Body of pancreas (tissue), 4 donors: ENCODE results near the gene COL23A1. TPM values are rescaled to one million over a fixed set of nuclear protein-coding genes. Genes with fewer than 3 reads are reported as not detected.

ENCODE experiments used
- ATAC-seq: fragments of 150-250 bp; one replicate; pipeline ENCODE4 v1.9.1; 2016
- DNase-seq, 4 donors: peaks; one replicate each; pipeline ENCODE4 v3.0.0-alpha.2; 2019
- H3K27ac ChIP-seq, 4 donors: fragments of 200-600 bp; sonication (generic); 1 replicate in 3 of 4; 2 replicates in 1 of 4; pipeline versions ENCODE4 v1.5.1 to v1.6.1; 2016 to 2019; ENCODE audit warnings: mild to moderate bottlenecking in 1 of 4, mixed read lengths in 1 of 4, moderate library complexity in 1 of 4
- H3K27me3 ChIP-seq, 2 donors: fragments of 200-600 bp; sonication (generic); one replicate each; pipeline ENCODE4 v1.6.0; 2016; ENCODE audit warnings: mild to moderate bottlenecking in 1 of 2
- H3K36me3 ChIP-seq, 2 donors: fragments of 200-600 bp; sonication (generic); replicated peaks in 1 of 2; 2 replicates each; pipeline ENCODE4 v1.5.1; 2016; ENCODE audit warnings: low read depth in 2 of 2; ENCODE audit not compliant: insufficient read depth in 1 of 2
- H3K4me1 ChIP-seq: fragments of 200-600 bp; sonication (generic); one replicate; pipeline ENCODE4 v1.6.0; 2016
- H3K4me3 ChIP-seq, 2 donors: fragments of 200-600 bp; sonication (generic); 1 replicate in 1 of 2; 2 replicates in 1 of 2; pipeline ENCODE4 v1.5.1; 2016 to 2019
- H3K9me3 ChIP-seq, 3 donors: fragments of 200-600 bp; sonication (generic); 1 replicate in 2 of 3; 2 replicates in 1 of 3; pipeline ENCODE4 v1.5.1; 2016
- CTCF ChIP-seq, 7 experiments: fragments of 450-650 bp in 4 of 7; fragments of 200-600 bp in 3 of 7; sonication (generic) in 3 of 7; IDR thresholded peaks; one replicate each; pipeline ENCODE4 v1.5.1; 2016 to 2019; ENCODE audit warnings: antibody characterized with exemption in 7 of 7
- POLR2A ChIP-seq, 3 donors: fragments of 450-650 bp; IDR thresholded peaks; one replicate each; pipeline ENCODE4 v1.6.1; 2016; ENCODE audit warnings: antibody characterized with exemption in 3 of 3, mild to moderate bottlenecking in 2 of 3
- WGBS, 2 donors: methylation state at CpG; one replicate each; pipeline ENCODE4 v1.1.5; 2017; 5-methylcytosine and 5-hydroxymethylcytosine counted together
- intact Hi-C: fragments of 100-400 bp; cut with DNase I; formaldehyde crosslinking; loops from one replicate; pipeline ENCODE4 v1.15.1; 2023
- total RNA-seq, 2 donors: library from RNA; depleted of rRNA; stranded (reverse); fragments of >200 nt; gene quantifications; one replicate each; pipeline ENCODE4 v1.1.0, GENCODE V29; 2016

COL23A1 gene
- total RNA-seq, 2 donors from 2014 or later = not detected

- peak in 1 of 4 donors; percentile 4 for DNase-seq
- H3K4me3 ChIP-seq = peak overlapping the region in 1 of 2 donors; percentile 76
- no peak for ATAC-seq
- H3K27me3 ChIP-seq = no peaks in the 10 kb centered on the region
- H3K4me1 ChIP-seq = peaks cover 27% of the 10 kb centered on the region
- H3K27ac ChIP-seq = peak overlapping the region in 2 of 4 donors; percentile 17 to 95
- no peak for TF ChIP-seq POLR2A (IDR thresholded peaks at IDR 0.05)
- TF ChIP-seq CTCF (IDR thresholded peaks at IDR 0.05) = no peak
- H3K36me3 ChIP-seq = peaks cover 0 to 29% of the 10 kb centered on the region in 2 donors
- WGBS, 2 donors = 65 to 69% methylated on average over 12 of the region's 12 CpGs
- H3K9me3 ChIP-seq = no peaks in the 10 kb centered on the region
- intact Hi-C loops = loop anchor here (10.0 kb wide), 1 partner anchor 82 kb away; no protein-coding TSS in a partner anchor
Measured at GRCh38 chr5:178206166-178207101, 383.8 kb downstream of the COL23A1 start.

GRCh38 chr5:178205749-178206047 is 384.5 kb downstream of the COL23A1 start:
- intact Hi-C loops = loop anchor here (10.0 kb wide), 1 partner anchor 81 kb away; no protein-coding TSS in a partner anchor
- peaks cover 27% of the 10 kb centered on the region for H3K4me1 ChIP-seq
- peak overlapping the region; percentile 26 to 76 for H3K4me3 ChIP-seq

GRCh38 chr5:178204935-178205748 is 385.1 kb downstream of the COL23A1 start:
- DNase-seq (peak; percentile 77 to 85 (median 81)), ATAC-seq (peak; percentile 63)
- peak in 2 of 3 donors; percentile 23 to 28 for TF ChIP-seq POLR2A (IDR thresholded peaks at IDR 0.05)
- TF ChIP-seq CTCF (IDR thresholded peaks at IDR 0.05) = no peak
- peak overlapping the region; percentile 26 to 76 for H3K4me3 ChIP-seq
- intact Hi-C loops = loop anchor here (10.0 kb wide), 1 partner anchor 80 kb away; no protein-coding TSS in a partner anchor
- peaks cover 27% of the 10 kb centered on the region for H3K4me1 ChIP-seq
- H3K27ac ChIP-seq = peak overlapping the region; percentile 81 to 95 (median 88)
- WGBS, 2 donors = 0% methylated on average over 1 to 89 of the region's 90 CpGs
- peaks cover 0 to 18% of the 10 kb centered on the region in 2 donors for H3K36me3 ChIP-seq
- no peaks in the 10 kb centered on the region for H3K27me3 ChIP-seq
- no peaks in the 10 kb centered on the region for H3K9me3 ChIP-seq

More at GRCh38 chr5:178205749-178206047, 384.5 kb downstream of the COL23A1 start:
- Histone ChIP-seq H3K27me3 (no peaks in the 10 kb centered on the region), H3K27ac (peak overlapping the region in 3 of 4 donors; percentile 82 to 95 (median 95)), H3K36me3 (peaks cover 0 to 22% of the 10 kb centered on the region in 2 donors), H3K9me3 (no peaks in the 10 kb centered on the region)
- TF ChIP-seq CTCF (IDR thresholded peaks at IDR 0.05) = no peak
- TF ChIP-seq POLR2A (IDR thresholded peaks at IDR 0.05) = no peak
- ATAC-seq = no peak
- DNase-seq = no peak
- WGBS, 2 donors = 12% methylated on average over 5 of the region's 5 CpGs

- TF ChIP-seq CTCF (IDR thresholded peaks at IDR 0.05) (no peak), POLR2A (IDR thresholded peaks at IDR 0.05) (peak; percentile 100)
- peak within 1 kb of the TSS; percentile 26 to 76 for H3K4me3 ChIP-seq
- H3K27ac ChIP-seq = peak within 1 kb of the TSS; percentile 81 to 95 (median 88)
- ATAC-seq (peak; percentile 95), DNase-seq (peak; percentile 96 to 97 (median 96))
- H3K27me3 ChIP-seq = no peaks in the 10 kb centered on the region
- no peaks in the 10 kb centered on the region for H3K9me3 ChIP-seq
- WGBS, 2 donors = 1% methylated on average over 13 to 91 of the region's 96 CpGs
- H3K36me3 ChIP-seq = peaks cover 0 to 10% of the 10 kb centered on the region in 2 donors
- H3K4me1 ChIP-seq = peaks cover 27% of the 10 kb centered on the region
- intact Hi-C loops = loop anchor here (10.0 kb wide), 1 partner anchor 80 kb away; no protein-coding TSS in a partner anchor
Measured at GRCh38 chr5:178204182-178204934, 385.8 kb downstream of the COL23A1 start, which contains the start of gene HNRNPAB. HNRNPAB (plus strand) TSS chr5:178204533; CDS start chr5:178204838, 305 bp downstream.
